K562 (cell line): ENCODE results near the gene MXI1. TPM values are rescaled to one million over a fixed set of nuclear protein-coding genes. Genes with fewer than 3 reads are reported as not detected.

Experiments
- ATAC-seq: fragments of 200-7000 bp; cut with Tn5 transposase; 3 replicates; pipeline ENCODE4 v1.9.1; 2020; ENCODE audit warnings: moderate library complexity
- BruUV-seq: library from RNA; stranded (reverse); fragments of 400-500 nt; replicated peaks from 2 replicates; lab custom pipeline; 2021; lab: Mats Ljungman, UMichigan
- CTCF ChIA-PET: fragments of 300-600 bp; formaldehyde crosslinking; extraction: SDS; loops from one replicate; lab custom pipeline; 2021; ENCODE audit warnings: low intra/inter-chr PET ratio; lab: Yijun Ruan, JAX
- POLR2A ChIA-PET: fragments of 300-600, 350-650 bp; sonication (Branson Sonifier 250); formaldehyde crosslinking; extraction: SDS; loops from one replicate; lab custom pipeline; 2021; ENCODE audit warnings: antibody characterized with exemption, inconsistent platforms; lab: Yijun Ruan, JAX
- DNase-seq, 4 experiments: peaks; one replicate each; pipeline versions ENCODE4 v3.0.0 to v3.0.0-alpha.2; 2011 to 2018; ENCODE audit warnings: low spot score in 3 of 4, mixed read lengths in 3 of 4; ENCODE audit errors: extremely low read depth in 1 of 4
- FAIRE-seq: peaks from 2 replicates; lab custom pipeline; 2011; peaks lifted over from hg19 to GRCh38; lab: Jason Lieb, UNC
- H2AFZ ChIP-seq: 2 replicates; pipeline ENCODE4 v1.6.0; 2011; ENCODE audit warnings: low read depth, low read length, control low read depth, inconsistent platforms
- H3K27ac ChIP-seq: fragments of 200-600 bp; 3 replicates; pipeline ENCODE4 v1.8.0; 2011; ENCODE audit warnings: low read depth, mild to moderate bottlenecking, control low read depth, inconsistent platforms, low read length, moderate library complexity, mixed read lengths; ENCODE audit errors: extremely low read depth
- H3K27me3 ChIP-seq, 2 experiments: fragments of 300-600 bp in 1 of 2; 2 replicates in 1 of 2; 3 replicates in 1 of 2; pipeline versions ENCODE4 v1.6.0 to v1.8.0; 2011; ENCODE audit warnings: inconsistent platforms in 2 of 2, low read length in 2 of 2, mild to moderate bottlenecking in 1 of 2, mixed read lengths in 1 of 2, moderate library complexity in 1 of 2; ENCODE audit not compliant: control insufficient read depth in 2 of 2, insufficient read depth in 2 of 2
- H3K36me3 ChIP-seq: fragments of 300-600 bp; 3 replicates; pipeline ENCODE4 v1.8.0; 2011; ENCODE audit warnings: mild to moderate bottlenecking, low read length, inconsistent platforms; ENCODE audit not compliant: control insufficient read depth, insufficient read depth
- H3K4me1 ChIP-seq, 2 experiments: fragments of 200-600 bp in 1 of 2; replicated peaks in 1 of 2; 2 replicates in 1 of 2; 3 replicates in 1 of 2; pipeline versions ENCODE4 v1.5.1 to v1.8.0; 2011; ENCODE audit warnings: inconsistent platforms in 2 of 2, low read length in 2 of 2, mild to moderate bottlenecking in 1 of 2, mixed read lengths in 1 of 2, moderate library complexity in 1 of 2; ENCODE audit not compliant: control insufficient read depth in 2 of 2, insufficient read depth in 2 of 2
- H3K4me2 ChIP-seq: 2 replicates; pipeline ENCODE4 v1.6.1; 2011; ENCODE audit warnings: low read length, control low read depth, inconsistent platforms, mixed read lengths; ENCODE audit not compliant: insufficient read depth
- H3K4me3 ChIP-seq: fragments of 200-600 bp; sonication (generic), shearing (Covaris generic); 2 replicates; pipeline ENCODE4 v1.5.1; 2016; ENCODE audit warnings: control low read depth, inconsistent platforms
- H3K79me2 ChIP-seq: fragments of 200-600 bp; 3 replicates; pipeline ENCODE4 v1.8.0; 2011; ENCODE audit warnings: low read length, inconsistent platforms; ENCODE audit not compliant: control insufficient read depth, insufficient read depth
- H3K9ac ChIP-seq, 2 experiments: 2 replicates each; pipeline versions ENCODE4 v1.6.0 to v1.6.1; 2011; ENCODE audit warnings: low read depth in 2 of 2, low read length in 2 of 2, control low read depth in 1 of 2, inconsistent platforms in 1 of 2, mild to moderate bottlenecking in 1 of 2, mixed read lengths in 1 of 2; ENCODE audit not compliant: insufficient read depth in 1 of 2
- H3K9me1 ChIP-seq: one replicate; pipeline ENCODE4 v1.6.0; 2011; ENCODE audit warnings: inconsistent platforms, mild to moderate bottlenecking, low read length, moderate library complexity; ENCODE audit not compliant: control insufficient read depth, insufficient read depth
- H3K9me3 ChIP-seq: replicated peaks from 2 replicates; pipeline ENCODE4 v1.5.1; 2011; ENCODE audit warnings: low read depth, low read length, inconsistent platforms; ENCODE audit not compliant: control insufficient read depth, insufficient read depth
- H4K20me1 ChIP-seq: replicated peaks from 2 replicates; pipeline ENCODE4 v1.6.1; 2011; ENCODE audit warnings: low read length, inconsistent platforms, mixed read lengths; ENCODE audit not compliant: control insufficient read depth, insufficient read depth
- MAFF ChIP-seq: IDR thresholded peaks from 2 replicates; pipeline ENCODE4 v1.6.1; 2012; ENCODE audit warnings: low read length, improper control_type of control experiment
- MAFG ChIP-seq: fragments of 450-650 bp; conservative IDR thresholded peaks from 2 replicates; pipeline ENCODE4 v1.6.1; 2016; ENCODE audit warnings: missing genetic modification characterization, missing compliant biosample characterization
- MXI1 ChIP-seq: IDR thresholded peaks from 2 replicates; pipeline ENCODE4 v1.6.1; 2011; ENCODE audit warnings: low read depth, mild to moderate bottlenecking, improper control_type of control experiment, low read length
- SAP30 ChIP-seq: fragments of 200-600 bp; sonication (generic); IDR thresholded peaks from 2 replicates; pipeline ENCODE4 v1.6.1; 2012; ENCODE audit warnings: borderline replicate concordance, low read depth, mild to moderate bottlenecking, moderate library complexity, low read length, control low read depth, inconsistent platforms; ENCODE audit not compliant: insufficient read depth, poor library complexity, severe bottlenecking
- SP2 ChIP-seq: IDR thresholded peaks from 2 replicates; pipeline ENCODE4 v1.6.1; 2011; ENCODE audit warnings: mild to moderate bottlenecking, low read depth, low read length, moderate library complexity; ENCODE audit not compliant: poor library complexity, severe bottlenecking; ENCODE audit errors: extremely low read depth
- WGBS: fragments of 100-300 bp; shearing (Covaris generic); methylation state at CpG from one replicate; pipeline ENCODE4 v1.1.6; 2016; ENCODE audit warnings: low coverage, mixed read lengths; ENCODE audit not compliant: insufficient coverage; ENCODE audit errors: missing lambda C conversion rate; 5-methylcytosine and 5-hydroxymethylcytosine counted together
- in situ Hi-C: fragments of 300-500 bp; cut with MboI; formaldehyde crosslinking; loops from 4 replicates; pipeline ENCODE4 v1.15.0; 2018; ENCODE audit warnings: inconsistent platforms, mixed read lengths
- intact Hi-C: fragments of 100-400 bp; cut with micrococcal nuclease; formaldehyde crosslinking; loops from 2 replicates; pipeline ENCODE4 v1.14.2; 2022
- polyA plus RNA-seq, 8 experiments: library from polyadenylated mRNA; depleted of rRNA in 4 of 8; stranded (reverse) in 5 of 8; unstranded in 3 of 8; fragments of >200 nt; fragmentation: Nextera tagmentation in 2 of 8; fragmentation: Illumina TruSeq in 1 of 8; extraction: Ambion mirVana in 2 of 8; extraction: Trizol in 1 of 8; gene quantifications; 2 replicates each; pipeline versions ENCODE4 v1.2.1 to v1.2.3, GENCODE V29; 2011 to 2014; ENCODE audit warnings: inconsistent platforms in 1 of 8, missing spikeins in 1 of 8
- total RNA-seq, 7 experiments: library from RNA; depleted of rRNA in 6 of 7; stranded (reverse); fragments of >200 nt in 6 of 7; fragmentation: Illumina TruSeq in 2 of 7; extraction: Trizol in 2 of 7; gene quantifications; 2 replicates each; pipeline versions ENCODE4 v1.2.1 to v1.2.3, GENCODE V29; 2011 to 2021; ENCODE audit warnings: low replicate concordance in 1 of 7
- TF ChIP-seq, protein P1 (sequence below), 2 experiments: fragments of 450-650 bp; IDR thresholded peaks; 2 replicates each; pipeline ENCODE4 v1.6.1; 2016; ENCODE audit warnings: mild to moderate bottlenecking in 2 of 2, borderline replicate concordance in 1 of 2, low read depth in 1 of 2, moderate library complexity in 1 of 2
- TF ChIP-seq, protein P2 (sequence below): sonication (generic); formaldehyde crosslinking; IDR thresholded peaks from 2 replicates; pipeline ENCODE4 v1.5.0; 2020; ENCODE audit warnings: missing genetic modification reagents
- TF ChIP-seq, protein P3 (sequence below): fragments of 450-650 bp; IDR thresholded peaks from 2 replicates; pipeline ENCODE4 v1.6.1; 2016; ENCODE audit warnings: mild to moderate bottlenecking

MXI1 gene
- total and polyA plus RNA-seq, 9 of the 15 experiments (the other 6 are each of a cell fraction or from before 2014, with no cell fraction given) = 9.1 to 23.7 (median 14.8) TPM

DNA sequence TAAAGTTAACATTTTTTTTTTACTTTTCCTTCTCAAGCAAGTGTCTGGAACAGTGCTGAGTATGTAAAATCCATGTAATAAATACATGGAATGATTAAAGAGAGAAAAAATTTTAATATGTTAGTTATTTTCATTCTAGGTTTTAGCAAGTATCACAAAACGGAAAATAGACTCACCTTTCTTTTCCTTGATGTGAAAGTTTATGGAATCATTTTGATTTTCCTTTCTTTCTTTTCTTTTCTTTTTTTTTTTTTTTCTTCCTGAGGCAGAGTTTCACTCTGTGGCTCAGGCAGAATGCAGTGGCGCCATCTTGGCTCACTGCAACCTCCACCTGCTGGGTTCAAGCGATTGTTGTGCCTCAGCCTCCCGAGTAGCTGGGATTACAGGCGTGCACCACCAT is 69.2 kb downstream of the MXI1 start:
- H3K4me1 ChIP-seq = peaks cover 0 to 13% of the 10 kb centered on the region in 2 experiments; a peak in 3 of 5 replicates
- H3K9ac ChIP-seq = no peak overlapping the region
- in situ Hi-C loops = no loop called here
- DNase-seq (no peak), FAIRE-seq (no peak), ATAC-seq (no peak)
- H2AFZ ChIP-seq = no peak overlapping the region
- intact Hi-C loops = loop anchor here (5.0 kb wide), 2 partner anchors 34 to 49 kb away; no protein-coding TSS in a partner anchor
- ChIA-PET CTCF (no interaction called here), POLR2A (no interaction called here)
- H3K9me3 ChIP-seq = no peaks in the 10 kb centered on the region
- no peak overlapping the region for H3K27ac ChIP-seq
- H3K4me3 ChIP-seq = no peak overlapping the region
- H3K36me3 ChIP-seq = peaks cover 11% of the 10 kb centered on the region; the same call in 2 of the 3 replicates
- no peak overlapping the region for H3K4me2 ChIP-seq
- no peaks in the 10 kb centered on the region; the same call in 2 of the 3 replicates for H3K79me2 ChIP-seq
- H3K9me1 ChIP-seq = no peaks in the 10 kb centered on the region
- H3K27me3 ChIP-seq = no peaks in the 10 kb centered on the region
- BruUV-seq = no TSS peak
- WGBS = 72% methylated on average over 5 of the region's 5 CpGs
- 0 out of 2 replicates have a peak, but pooled peaks cover 3% of the 10 kb centered on the region for H4K20me1 ChIP-seq
- TF ChIP-seq, protein P1, sequence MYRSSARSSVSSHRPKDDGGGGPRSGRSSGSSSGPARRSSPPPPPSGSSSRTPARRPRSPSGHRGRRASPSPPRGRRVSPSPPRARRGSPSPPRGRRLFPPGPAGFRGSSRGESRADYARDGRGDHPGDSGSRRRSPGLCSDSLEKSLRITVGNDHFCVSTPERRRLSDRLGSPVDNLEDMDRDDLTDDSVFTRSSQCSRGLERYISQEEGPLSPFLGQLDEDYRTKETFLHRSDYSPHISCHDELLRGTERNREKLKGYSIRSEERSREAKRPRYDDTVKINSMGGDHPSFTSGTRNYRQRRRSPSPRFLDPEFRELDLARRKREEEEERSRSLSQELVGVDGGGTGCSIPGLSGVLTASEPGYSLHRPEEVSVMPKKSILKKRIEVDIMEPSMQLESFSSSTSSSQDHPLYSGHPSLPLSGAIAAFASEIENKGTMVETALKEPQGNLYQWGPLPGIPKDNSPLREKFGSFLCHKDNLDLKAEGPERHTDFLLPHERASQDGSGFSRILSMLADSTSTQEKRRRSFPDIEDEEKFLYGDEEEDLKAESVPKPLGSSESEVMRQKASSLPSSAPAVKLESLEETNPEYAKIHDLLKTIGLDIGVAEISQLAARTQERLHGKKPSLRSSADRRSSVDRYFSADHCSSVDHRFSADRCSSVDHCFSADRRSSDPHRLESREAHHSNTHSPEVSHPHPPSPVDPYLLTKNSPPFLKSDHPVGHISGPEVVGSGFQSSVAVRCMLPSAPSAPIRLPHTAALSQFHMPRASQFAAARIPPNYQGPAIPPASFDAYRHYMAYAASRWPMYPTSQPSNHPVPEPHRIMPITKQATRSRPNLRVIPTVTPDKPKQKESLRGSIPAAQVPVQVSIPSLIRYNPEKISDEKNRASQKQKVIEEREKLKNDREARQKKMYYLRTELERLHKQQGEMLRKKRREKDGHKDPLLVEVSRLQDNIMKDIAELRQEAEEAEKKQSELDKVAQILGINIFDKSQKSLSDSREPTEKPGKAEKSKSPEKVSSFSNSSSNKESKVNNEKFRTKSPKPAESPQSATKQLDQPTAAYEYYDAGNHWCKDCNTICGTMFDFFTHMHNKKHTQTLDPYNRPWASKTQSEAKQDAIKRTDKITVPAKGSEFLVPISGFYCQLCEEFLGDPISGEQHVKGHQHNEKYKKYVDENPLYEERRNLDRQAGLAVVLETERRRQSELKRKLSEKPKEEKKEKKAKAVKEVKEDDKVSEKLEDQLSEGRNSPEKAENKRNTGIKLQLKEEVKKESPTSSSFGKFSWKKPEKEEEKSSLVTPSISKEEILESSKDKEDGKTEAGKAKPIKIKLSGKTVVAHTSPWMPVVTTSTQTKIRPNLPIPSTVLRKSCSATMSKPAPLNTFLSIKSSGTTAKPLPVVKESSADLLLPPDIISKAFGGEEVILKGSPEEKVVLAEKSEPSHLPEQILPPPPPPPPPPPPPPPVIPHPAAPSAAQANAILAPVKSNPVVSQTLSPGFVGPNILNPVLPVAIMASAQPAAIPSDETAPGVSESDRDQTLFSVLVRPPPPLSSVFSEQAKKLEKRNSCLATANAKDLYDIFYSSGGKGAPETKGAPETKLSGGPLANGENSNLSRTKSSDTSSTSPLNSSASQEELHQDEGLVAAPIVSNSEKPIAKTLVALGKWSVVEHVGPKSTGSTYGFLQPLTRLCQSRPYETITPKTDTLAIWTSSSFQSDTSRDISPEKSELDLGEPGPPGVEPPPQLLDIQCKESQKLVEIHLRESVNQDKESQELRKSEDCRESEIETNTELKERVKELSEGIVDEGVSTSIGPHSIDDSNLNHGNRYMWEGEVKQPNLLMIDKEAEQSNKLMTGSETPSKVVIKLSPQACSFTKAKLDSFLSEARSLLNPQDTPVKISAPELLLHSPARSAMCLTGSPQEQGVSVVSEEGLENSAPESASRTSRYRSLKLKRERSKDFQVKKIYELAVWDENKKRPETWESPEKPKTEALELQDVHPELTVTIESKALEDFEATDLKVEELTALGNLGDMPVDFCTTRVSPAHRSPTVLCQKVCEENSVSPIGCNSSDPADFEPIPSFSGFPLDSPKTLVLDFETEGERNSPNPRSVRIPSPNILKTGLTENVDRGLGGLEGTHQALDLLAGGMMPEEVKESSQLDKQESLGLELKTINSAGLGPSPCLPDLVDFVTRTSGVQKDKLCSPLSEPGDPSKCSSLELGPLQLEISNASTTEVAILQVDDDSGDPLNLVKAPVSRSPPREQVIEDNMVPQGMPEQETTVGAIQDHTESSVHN (IDR thresholded peaks at IDR 0.05; ENCODE audit: borderline replicate concordance in 1 of 2, low read depth in 1 of 2) = no peak
- no peak for TF ChIP-seq MAFG (tag)
- TF ChIP-seq, protein P2, sequence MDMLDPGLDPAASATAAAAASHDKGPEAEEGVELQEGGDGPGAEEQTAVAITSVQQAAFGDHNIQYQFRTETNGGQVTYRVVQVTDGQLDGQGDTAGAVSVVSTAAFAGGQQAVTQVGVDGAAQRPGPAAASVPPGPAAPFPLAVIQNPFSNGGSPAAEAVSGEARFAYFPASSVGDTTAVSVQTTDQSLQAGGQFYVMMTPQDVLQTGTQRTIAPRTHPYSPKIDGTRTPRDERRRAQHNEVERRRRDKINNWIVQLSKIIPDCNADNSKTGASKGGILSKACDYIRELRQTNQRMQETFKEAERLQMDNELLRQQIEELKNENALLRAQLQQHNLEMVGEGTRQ (CRISPR knock-in tag) = no peak
- TF ChIP-seq SAP30 = no peak
- no peak for TF ChIP-seq MXI1
- TF ChIP-seq MAFF = no peak
- TF ChIP-seq, protein P3, sequence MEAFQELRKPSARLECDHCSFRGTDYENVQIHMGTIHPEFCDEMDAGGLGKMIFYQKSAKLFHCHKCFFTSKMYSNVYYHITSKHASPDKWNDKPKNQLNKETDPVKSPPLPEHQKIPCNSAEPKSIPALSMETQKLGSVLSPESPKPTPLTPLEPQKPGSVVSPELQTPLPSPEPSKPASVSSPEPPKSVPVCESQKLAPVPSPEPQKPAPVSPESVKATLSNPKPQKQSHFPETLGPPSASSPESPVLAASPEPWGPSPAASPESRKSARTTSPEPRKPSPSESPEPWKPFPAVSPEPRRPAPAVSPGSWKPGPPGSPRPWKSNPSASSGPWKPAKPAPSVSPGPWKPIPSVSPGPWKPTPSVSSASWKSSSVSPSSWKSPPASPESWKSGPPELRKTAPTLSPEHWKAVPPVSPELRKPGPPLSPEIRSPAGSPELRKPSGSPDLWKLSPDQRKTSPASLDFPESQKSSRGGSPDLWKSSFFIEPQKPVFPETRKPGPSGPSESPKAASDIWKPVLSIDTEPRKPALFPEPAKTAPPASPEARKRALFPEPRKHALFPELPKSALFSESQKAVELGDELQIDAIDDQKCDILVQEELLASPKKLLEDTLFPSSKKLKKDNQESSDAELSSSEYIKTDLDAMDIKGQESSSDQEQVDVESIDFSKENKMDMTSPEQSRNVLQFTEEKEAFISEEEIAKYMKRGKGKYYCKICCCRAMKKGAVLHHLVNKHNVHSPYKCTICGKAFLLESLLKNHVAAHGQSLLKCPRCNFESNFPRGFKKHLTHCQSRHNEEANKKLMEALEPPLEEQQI = no peak
- TF ChIP-seq SP2 = no peak
